Stimulated activated CD8-positive, alpha-beta memory T cell treated with anti-CD3 and anti-CD28 coated beads, Interleukin-2, amount 100 ng/mL, for 1 hour (primary cell): ENCODE data around the gene PLVAP.
A peak's percentile ranks its signal among the peaks of the same experiment; 100 is the strongest.
"Not testable (repeated sequence)": the region's sequence is repeated elsewhere in the genome, so short reads cannot be mapped to it uniquely, and the experiment has no call there.

Experiments used
- DNase-seq, 2 donors: peaks; one replicate each; pipeline ENCODE4 v3.0.0-alpha.2; 2020; ENCODE audit warnings: low read depth in 2 of 2

PLVAP gene

GRCh38 chr19:17401628-17402027 lies 24.5 kb upstream of the PLVAP start:
- no peak for DNase-seq

- no peak for DNase-seq
Measured at GRCh38 chr19:17398902-17399527, 21.9 kb upstream of the PLVAP start.

GRCh38 chr19:17394891-17395415 lies 17.8 kb upstream of the PLVAP start:
- peak in 1 of 2 donors; percentile 38 for DNase-seq

GRCh38 chr19:17393914-17394313 lies 16.8 kb upstream of the PLVAP start, which contains the start of gene CCDC194:
TSS of gene CCDC194 (minus strand) at chr19:17394196. CDS start at chr19:17394158, 38 bp downstream.
- DNase-seq = no peak

- no peak for DNase-seq
Measured at GRCh38 chr19:17393002-17393401, 15.9 kb upstream of the PLVAP start.

- DNase-seq = no peak
Measured at GRCh38 chr19:17391371-17392151, 14.4 kb upstream of the PLVAP start.

GRCh38 chr19:17390665-17391370 lies 13.7 kb upstream of the PLVAP start:
- DNase-seq = peak; percentile 74 to 75

- no peak for DNase-seq
Measured at GRCh38 chr19:17389957-17390664, 13.0 kb upstream of the PLVAP start.

- DNase-seq = no peak
Measured at GRCh38 chr19:17389288-17389687, 12.1 kb upstream of the PLVAP start.

- peak; percentile 32 to 34 for DNase-seq
Measured at GRCh38 chr19:17385878-17386611, 8.9 kb upstream of the PLVAP start.

GRCh38 chr19:17380426-17381138 lies 3.4 kb upstream of the PLVAP start:
- no peak for DNase-seq

GRCh38 chr19:17379221-17379631 lies 2.1 kb upstream of the PLVAP start:
- DNase-seq = no peak

GRCh38 chr19:17378271-17378670 lies 1.1 kb upstream of the PLVAP start:
- DNase-seq = no peak

- DNase-seq = no peak
Measured at GRCh38 chr19:17370026-17370587, 7.0 kb downstream of the PLVAP start.

GRCh38 chr19:17365361-17365760 lies 11.8 kb downstream of the PLVAP start:
- no peak for DNase-seq

- DNase-seq = not testable (repeated sequence)
Measured at GRCh38 chr19:17363852-17364605, 13.1 kb downstream of the PLVAP start.

GRCh38 chr19:17359905-17360800 lies 17.0 kb downstream of the PLVAP start:
- no peak for DNase-seq

GRCh38 chr19:17358395-17358794 lies 18.7 kb downstream of the PLVAP start:
- DNase-seq = no peak
